Thyroid gland (tissue), 4 donors: ENCODE results near the gene TMCC3.

Experiments
- POLR2A ChIP-seq, 2 donors: fragments of 450-650 bp; IDR thresholded peaks; one replicate each; pipeline ENCODE4 v1.6.1; 2017; ENCODE audit warnings: antibody characterized with exemption in 2 of 2, mild to moderate bottlenecking in 2 of 2, moderate library complexity in 1 of 2
- TF ChIP-seq, protein P1 (sequence below), 6 experiments: fragments of 200-600 bp in 3 of 6; fragments of 450-650 bp in 3 of 6; sonication (generic) in 3 of 6; IDR thresholded peaks; one replicate each; pipeline ENCODE4 v1.5.1; 2016 to 2019; ENCODE audit warnings: antibody characterized with exemption in 6 of 6, mild to moderate bottlenecking in 2 of 6, inconsistent platforms in 1 of 6, moderate library complexity in 1 of 6

DNA sequence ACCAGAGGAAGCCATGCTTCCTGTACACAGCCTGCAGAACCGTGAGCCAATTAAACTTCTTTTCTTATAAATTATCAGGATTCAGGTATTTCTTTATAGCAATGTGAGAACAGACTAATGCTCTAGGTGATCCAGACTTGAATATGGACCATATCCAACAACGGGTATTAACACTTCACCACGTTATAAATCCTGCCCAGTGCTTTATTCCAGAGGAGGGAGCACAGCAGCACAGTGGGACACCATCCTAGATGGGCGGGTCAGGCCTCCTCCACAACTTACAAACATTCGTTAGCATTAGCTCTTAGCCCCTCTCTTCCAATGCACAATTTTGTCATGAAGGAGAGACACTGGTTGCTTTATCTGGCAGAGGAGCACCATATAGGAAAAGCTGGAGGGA, 66.0 kb downstream of the TMCC3 start:
- TF ChIP-seq, protein P1, sequence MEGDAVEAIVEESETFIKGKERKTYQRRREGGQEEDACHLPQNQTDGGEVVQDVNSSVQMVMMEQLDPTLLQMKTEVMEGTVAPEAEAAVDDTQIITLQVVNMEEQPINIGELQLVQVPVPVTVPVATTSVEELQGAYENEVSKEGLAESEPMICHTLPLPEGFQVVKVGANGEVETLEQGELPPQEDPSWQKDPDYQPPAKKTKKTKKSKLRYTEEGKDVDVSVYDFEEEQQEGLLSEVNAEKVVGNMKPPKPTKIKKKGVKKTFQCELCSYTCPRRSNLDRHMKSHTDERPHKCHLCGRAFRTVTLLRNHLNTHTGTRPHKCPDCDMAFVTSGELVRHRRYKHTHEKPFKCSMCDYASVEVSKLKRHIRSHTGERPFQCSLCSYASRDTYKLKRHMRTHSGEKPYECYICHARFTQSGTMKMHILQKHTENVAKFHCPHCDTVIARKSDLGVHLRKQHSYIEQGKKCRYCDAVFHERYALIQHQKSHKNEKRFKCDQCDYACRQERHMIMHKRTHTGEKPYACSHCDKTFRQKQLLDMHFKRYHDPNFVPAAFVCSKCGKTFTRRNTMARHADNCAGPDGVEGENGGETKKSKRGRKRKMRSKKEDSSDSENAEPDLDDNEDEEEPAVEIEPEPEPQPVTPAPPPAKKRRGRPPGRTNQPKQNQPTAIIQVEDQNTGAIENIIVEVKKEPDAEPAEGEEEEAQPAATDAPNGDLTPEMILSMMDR (IDR thresholded peaks at IDR 0.05) = no peak
- no peak for TF ChIP-seq POLR2A (IDR thresholded peaks at IDR 0.05)
